ENCODE measurements around the gene CCDC187.

DNA sequence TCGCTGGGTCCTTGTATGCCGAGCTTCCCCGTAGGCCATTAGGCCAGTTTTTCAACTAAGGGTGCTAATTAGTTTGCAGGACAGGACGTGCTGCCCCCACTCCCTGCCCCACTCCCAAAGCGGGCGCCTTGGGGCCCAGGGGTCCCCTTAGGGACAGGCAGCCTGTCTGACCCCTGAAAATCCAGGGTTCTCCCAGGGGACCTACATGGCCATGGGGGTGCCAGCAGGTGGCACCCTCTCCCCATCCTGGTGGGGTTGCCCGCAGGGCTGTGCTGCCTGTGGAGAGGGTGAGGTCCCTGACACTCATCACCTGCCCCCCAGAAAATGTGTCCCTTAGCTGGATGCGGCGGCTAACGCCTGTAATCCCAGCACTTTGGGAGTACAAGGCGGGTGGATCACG lies 8.5 kb upstream of the CCDC187 start:
- TF ChIP-seq, protein P1, sequence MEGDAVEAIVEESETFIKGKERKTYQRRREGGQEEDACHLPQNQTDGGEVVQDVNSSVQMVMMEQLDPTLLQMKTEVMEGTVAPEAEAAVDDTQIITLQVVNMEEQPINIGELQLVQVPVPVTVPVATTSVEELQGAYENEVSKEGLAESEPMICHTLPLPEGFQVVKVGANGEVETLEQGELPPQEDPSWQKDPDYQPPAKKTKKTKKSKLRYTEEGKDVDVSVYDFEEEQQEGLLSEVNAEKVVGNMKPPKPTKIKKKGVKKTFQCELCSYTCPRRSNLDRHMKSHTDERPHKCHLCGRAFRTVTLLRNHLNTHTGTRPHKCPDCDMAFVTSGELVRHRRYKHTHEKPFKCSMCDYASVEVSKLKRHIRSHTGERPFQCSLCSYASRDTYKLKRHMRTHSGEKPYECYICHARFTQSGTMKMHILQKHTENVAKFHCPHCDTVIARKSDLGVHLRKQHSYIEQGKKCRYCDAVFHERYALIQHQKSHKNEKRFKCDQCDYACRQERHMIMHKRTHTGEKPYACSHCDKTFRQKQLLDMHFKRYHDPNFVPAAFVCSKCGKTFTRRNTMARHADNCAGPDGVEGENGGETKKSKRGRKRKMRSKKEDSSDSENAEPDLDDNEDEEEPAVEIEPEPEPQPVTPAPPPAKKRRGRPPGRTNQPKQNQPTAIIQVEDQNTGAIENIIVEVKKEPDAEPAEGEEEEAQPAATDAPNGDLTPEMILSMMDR (IDR thresholded peaks at IDR 0.05): peak in 3 of 4 experiments; percentile 50 to 65 (median 61)
- no peak for TF ChIP-seq POLR2A (IDR thresholded peaks at IDR 0.05)
